Measurements from ENCODE around the gene NPLOC4. TPM values are rescaled to one million over a fixed set of nuclear protein-coding genes. Genes with fewer than 3 reads are reported as not detected.

The NPLOC4 gene
- polyA plus RNA-seq, 1 of the 3 experiments (the other 2 are of a cell fraction) = 88.6 TPM

DNA sequence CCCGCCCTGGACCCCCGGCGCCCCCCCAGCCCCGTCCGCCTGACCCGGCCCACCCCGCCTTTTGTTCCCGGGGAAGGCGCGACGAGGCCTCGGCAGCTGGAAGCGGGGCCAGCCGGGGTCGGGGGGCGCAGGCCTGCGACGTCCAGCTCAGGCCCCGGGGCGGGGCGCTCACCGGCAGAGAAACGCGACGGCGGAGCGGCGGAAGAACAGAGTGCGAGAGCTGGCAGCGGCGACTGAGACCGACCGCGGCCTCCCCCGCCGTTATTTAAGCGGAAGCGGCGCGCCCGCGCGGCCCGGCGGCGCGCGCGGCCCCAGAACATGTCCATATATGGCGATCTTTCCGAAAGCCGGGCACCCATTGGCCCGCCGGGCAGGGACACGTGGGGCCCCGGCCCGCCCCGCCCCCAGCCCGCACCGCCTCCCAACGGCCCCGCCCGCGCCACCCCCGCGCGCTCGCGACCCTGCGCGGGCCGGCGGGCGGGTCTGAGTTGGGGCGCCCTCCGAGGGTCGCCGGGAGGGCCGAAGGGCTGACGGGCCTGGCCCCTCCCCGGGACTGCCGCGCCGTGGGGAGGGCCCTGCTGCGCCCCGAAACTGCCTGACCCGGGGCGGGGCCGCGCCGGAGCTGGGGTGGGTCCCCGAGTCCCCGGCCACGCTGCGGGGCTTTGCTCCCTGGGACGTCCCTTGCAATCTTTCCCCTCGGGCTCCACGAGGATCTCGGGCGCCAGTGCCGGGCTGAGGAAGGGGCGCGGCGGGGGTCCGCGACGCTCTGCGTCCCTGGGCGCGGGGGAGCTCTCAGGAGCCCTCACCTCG is 124.1 kb downstream of the NPLOC4 start, which contains the start of gene ACTG1:
Gene ACTG1 (minus strand): TSS at position 238 of the 810 bp plus-strand sequence. CDS start 445 bp downstream, outside the sequence.
- H3K9ac ChIP-seq = peak within 1 kb of the TSS; percentile 81
- H3K27ac ChIP-seq (ENCODE audit: low read depth in 2 of 2, low read length in 1 of 2) = peak within 1 kb of the TSS; percentile 88
- H3K9me2 ChIP-seq = no peaks in the 10 kb centered on the region
- H4K20me1 ChIP-seq (ENCODE audit: insufficient read depth) = peaks cover 51% of the 10 kb centered on the region
- H3K9me3 ChIP-seq = no peaks in the 10 kb centered on the region
- peaks cover 90% of the 10 kb centered on the region for H3K79me2 ChIP-seq (ENCODE audit: insufficient read depth)
- 25% methylated on average over 34 of the region's 111 CpGs for WGBS (ENCODE audit: low lambda C conversion rate)
- H3K4me1 ChIP-seq (ENCODE audit: control insufficient read depth in 1 of 2, insufficient read depth in 2 of 2, low read depth in 1 of 2, low read length in 1 of 2) = peaks cover 17 to 57% of the 10 kb centered on the region in 2 experiments; a peak in 3 of 4 replicates
- H3K4me3 ChIP-seq (ENCODE audit: low read depth in 2 of 2, low read length in 1 of 2) = peak within 1 kb of the TSS; percentile 70 to 91
- POLR2A ChIA-PET = interaction anchor here (0.6 to 2.5 kb wide), 13 partner anchors 13 to 155 kb away, joined by 3 to 12 read pairs (median 4); partner anchors contain the start of genes BAHCC1 and FAAP100
- no peak within 1 kb of the TSS for H2AFZ ChIP-seq (ENCODE audit: low read depth)
- peak; percentile 100 for DNase-seq
- H3K4me2 ChIP-seq = peak within 1 kb of the TSS; percentile 93
- peaks cover 35 to 45% of the 10 kb centered on the region in 2 experiments for H3K36me3 ChIP-seq (replicated peaks in 1 of 2; ENCODE audit: control insufficient read depth in 1 of 2, insufficient read depth in 2 of 2, low read length in 1 of 2)
- H3F3A ChIP-seq (replicated peaks; ENCODE audit: insufficient read depth) = peaks cover 69% of the 10 kb centered on the region
- CTCF ChIA-PET = interaction anchor here (0.6 to 4.2 kb wide), 4 partner anchors 25 to 446 kb away, joined by 3 to 20 read pairs (median 4); no protein-coding TSS in a partner anchor
- H3K27me3 ChIP-seq (ENCODE audit: insufficient read depth) = no peaks in the 10 kb centered on the region
- TF ChIP-seq EZH2phosphoT487 (IDR thresholded peaks at IDR 0.05; ENCODE audit: borderline replicate concordance, low read depth) (no peak), NRF1 (IDR thresholded peaks at IDR 0.05; ENCODE audit: low read depth, low read length) (0 out of 2 replicates have a peak, but pooled peaks have one; percentile 7), JUND (IDR thresholded peaks at IDR 0.05) (no peak), RXRA (IDR thresholded peaks at IDR 0.05; ENCODE audit: borderline replicate concordance, low read depth) (no peak), POLR2AphosphoS5 (IDR thresholded peaks at IDR 0.05; ENCODE audit: low read depth, low read length) (peak; percentile 100), MEF2A (IDR thresholded peaks at IDR 0.05; ENCODE audit: borderline replicate concordance, low read depth) (no peak; the same call in 1 of the 2 replicates), RAD21 (IDR thresholded peaks at IDR 0.05; ENCODE audit: low read length) (no peak), SIN3A (IDR thresholded peaks at IDR 0.05; ENCODE audit: borderline replicate concordance, low read depth, low read length) (peak; percentile 99), TAF1 (IDR thresholded peaks at IDR 0.05; ENCODE audit: borderline replicate concordance, low read depth, low read length) (peak; percentile 98), GABPA (IDR thresholded peaks at IDR 0.05; ENCODE audit: low read depth) (0 out of 2 replicates have a peak, but pooled peaks have one; percentile 26), TCF12 (IDR thresholded peaks at IDR 0.05) (peak; percentile 24; the same call in 1 of the 2 replicates), SMC3 (IDR thresholded peaks at IDR 0.05; ENCODE audit: low read depth, low read length) (no peak), TEAD4 (IDR thresholded peaks at IDR 0.05; ENCODE audit: borderline replicate concordance, insufficient read depth) (no peak), RCOR1 (IDR thresholded peaks at IDR 0.05; ENCODE audit: low read length) (no peak), FOSL2 (IDR thresholded peaks at IDR 0.05; ENCODE audit: borderline replicate concordance, low read depth) (0 out of 2 replicates have a peak, but pooled peaks have one; percentile 9), YY1 (IDR thresholded peaks at IDR 0.05; ENCODE audit: low read depth) (no peak)
- TF ChIP-seq, protein P1, sequence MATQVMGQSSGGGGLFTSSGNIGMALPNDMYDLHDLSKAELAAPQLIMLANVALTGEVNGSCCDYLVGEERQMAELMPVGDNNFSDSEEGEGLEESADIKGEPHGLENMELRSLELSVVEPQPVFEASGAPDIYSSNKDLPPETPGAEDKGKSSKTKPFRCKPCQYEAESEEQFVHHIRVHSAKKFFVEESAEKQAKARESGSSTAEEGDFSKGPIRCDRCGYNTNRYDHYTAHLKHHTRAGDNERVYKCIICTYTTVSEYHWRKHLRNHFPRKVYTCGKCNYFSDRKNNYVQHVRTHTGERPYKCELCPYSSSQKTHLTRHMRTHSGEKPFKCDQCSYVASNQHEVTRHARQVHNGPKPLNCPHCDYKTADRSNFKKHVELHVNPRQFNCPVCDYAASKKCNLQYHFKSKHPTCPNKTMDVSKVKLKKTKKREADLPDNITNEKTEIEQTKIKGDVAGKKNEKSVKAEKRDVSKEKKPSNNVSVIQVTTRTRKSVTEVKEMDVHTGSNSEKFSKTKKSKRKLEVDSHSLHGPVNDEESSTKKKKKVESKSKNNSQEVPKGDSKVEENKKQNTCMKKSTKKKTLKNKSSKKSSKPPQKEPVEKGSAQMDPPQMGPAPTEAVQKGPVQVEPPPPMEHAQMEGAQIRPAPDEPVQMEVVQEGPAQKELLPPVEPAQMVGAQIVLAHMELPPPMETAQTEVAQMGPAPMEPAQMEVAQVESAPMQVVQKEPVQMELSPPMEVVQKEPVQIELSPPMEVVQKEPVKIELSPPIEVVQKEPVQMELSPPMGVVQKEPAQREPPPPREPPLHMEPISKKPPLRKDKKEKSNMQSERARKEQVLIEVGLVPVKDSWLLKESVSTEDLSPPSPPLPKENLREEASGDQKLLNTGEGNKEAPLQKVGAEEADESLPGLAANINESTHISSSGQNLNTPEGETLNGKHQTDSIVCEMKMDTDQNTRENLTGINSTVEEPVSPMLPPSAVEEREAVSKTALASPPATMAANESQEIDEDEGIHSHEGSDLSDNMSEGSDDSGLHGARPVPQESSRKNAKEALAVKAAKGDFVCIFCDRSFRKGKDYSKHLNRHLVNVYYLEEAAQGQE (IDR thresholded peaks at IDR 0.05; ENCODE audit: low read depth, low read length) = peak; percentile 81
- TF ChIP-seq, protein P2, sequence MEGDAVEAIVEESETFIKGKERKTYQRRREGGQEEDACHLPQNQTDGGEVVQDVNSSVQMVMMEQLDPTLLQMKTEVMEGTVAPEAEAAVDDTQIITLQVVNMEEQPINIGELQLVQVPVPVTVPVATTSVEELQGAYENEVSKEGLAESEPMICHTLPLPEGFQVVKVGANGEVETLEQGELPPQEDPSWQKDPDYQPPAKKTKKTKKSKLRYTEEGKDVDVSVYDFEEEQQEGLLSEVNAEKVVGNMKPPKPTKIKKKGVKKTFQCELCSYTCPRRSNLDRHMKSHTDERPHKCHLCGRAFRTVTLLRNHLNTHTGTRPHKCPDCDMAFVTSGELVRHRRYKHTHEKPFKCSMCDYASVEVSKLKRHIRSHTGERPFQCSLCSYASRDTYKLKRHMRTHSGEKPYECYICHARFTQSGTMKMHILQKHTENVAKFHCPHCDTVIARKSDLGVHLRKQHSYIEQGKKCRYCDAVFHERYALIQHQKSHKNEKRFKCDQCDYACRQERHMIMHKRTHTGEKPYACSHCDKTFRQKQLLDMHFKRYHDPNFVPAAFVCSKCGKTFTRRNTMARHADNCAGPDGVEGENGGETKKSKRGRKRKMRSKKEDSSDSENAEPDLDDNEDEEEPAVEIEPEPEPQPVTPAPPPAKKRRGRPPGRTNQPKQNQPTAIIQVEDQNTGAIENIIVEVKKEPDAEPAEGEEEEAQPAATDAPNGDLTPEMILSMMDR (IDR thresholded peaks at IDR 0.05) = no peak
- TF ChIP-seq, protein P3, sequence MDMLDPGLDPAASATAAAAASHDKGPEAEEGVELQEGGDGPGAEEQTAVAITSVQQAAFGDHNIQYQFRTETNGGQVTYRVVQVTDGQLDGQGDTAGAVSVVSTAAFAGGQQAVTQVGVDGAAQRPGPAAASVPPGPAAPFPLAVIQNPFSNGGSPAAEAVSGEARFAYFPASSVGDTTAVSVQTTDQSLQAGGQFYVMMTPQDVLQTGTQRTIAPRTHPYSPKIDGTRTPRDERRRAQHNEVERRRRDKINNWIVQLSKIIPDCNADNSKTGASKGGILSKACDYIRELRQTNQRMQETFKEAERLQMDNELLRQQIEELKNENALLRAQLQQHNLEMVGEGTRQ (IDR thresholded peaks at IDR 0.05; ENCODE audit: borderline replicate concordance, low read depth, low read length) = peak; percentile 62
- TF ChIP-seq, protein P4, sequence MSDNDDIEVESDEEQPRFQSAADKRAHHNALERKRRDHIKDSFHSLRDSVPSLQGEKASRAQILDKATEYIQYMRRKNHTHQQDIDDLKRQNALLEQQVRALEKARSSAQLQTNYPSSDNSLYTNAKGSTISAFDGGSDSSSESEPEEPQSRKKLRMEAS (IDR thresholded peaks at IDR 0.05; ENCODE audit: low read depth) = 0 out of 2 replicates have a peak, but pooled peaks have one; percentile 51
- TF ChIP-seq, protein P5, sequence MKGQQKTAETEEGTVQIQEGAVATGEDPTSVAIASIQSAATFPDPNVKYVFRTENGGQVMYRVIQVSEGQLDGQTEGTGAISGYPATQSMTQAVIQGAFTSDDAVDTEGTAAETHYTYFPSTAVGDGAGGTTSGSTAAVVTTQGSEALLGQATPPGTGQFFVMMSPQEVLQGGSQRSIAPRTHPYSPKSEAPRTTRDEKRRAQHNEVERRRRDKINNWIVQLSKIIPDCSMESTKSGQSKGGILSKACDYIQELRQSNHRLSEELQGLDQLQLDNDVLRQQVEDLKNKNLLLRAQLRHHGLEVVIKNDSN (IDR thresholded peaks at IDR 0.05; ENCODE audit: borderline replicate concordance, low read depth) = peak; percentile 86
- TF ChIP-seq, protein P6, sequence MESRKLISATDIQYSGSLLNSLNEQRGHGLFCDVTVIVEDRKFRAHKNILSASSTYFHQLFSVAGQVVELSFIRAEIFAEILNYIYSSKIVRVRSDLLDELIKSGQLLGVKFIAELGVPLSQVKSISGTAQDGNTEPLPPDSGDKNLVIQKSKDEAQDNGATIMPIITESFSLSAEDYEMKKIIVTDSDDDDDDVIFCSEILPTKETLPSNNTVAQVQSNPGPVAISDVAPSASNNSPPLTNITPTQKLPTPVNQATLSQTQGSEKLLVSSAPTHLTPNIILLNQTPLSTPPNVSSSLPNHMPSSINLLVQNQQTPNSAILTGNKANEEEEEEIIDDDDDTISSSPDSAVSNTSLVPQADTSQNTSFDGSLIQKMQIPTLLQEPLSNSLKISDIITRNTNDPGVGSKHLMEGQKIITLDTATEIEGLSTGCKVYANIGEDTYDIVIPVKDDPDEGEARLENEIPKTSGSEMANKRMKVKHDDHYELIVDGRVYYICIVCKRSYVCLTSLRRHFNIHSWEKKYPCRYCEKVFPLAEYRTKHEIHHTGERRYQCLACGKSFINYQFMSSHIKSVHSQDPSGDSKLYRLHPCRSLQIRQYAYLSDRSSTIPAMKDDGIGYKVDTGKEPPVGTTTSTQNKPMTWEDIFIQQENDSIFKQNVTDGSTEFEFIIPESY (IDR thresholded peaks at IDR 0.05; ENCODE audit: borderline replicate concordance, low read depth) = no peak

Measured in SK-N-SH (cell line).